ENCODE data around the gene ARL9.

Gene ARL9

DNA sequence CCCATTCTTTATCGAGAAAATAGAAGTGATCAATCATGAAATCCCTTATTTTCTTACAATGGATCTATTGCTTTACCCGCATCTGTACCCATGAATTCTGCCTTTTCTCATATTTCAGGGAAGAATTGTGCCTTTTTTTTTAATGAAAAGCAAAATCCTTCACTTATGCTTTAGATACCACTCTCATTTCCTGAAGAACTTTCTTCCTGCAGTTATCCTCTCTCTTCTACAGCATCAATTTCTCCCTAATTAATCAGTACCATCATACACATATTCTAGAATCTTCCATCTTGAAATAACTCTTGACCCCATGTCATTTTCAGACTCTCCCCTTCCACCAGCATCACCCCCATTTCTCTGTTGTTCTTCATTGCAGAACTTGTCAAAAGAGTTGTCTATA, 26.6 kb downstream of the ARL9 start:
- DNase-seq: no peak

DNA sequence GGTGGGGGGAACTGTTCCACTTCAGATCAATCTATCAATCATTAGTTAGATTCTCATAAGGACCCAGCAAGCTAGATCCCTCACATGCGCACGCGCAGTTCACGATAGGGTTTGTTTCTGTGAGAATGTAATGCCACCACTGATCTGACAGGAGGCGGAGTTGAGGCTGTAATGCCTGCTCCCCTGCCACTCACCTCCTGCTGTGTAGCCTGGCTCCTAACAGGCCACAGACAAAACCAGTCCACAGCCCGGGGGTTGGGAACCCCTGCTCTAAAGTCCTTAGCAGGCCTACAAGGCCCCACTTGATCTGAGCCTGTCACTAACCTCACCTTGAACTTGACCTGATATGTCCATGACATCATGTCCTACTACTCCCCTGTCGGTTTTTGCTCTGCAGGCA, 30.3 kb downstream of the ARL9 start:
- DNase-seq: no peak

- DNase-seq: no peak
These were observed 31.6 kb downstream of the ARL9 start for GRCh38 chr4:56537147-56537546.

DNA sequence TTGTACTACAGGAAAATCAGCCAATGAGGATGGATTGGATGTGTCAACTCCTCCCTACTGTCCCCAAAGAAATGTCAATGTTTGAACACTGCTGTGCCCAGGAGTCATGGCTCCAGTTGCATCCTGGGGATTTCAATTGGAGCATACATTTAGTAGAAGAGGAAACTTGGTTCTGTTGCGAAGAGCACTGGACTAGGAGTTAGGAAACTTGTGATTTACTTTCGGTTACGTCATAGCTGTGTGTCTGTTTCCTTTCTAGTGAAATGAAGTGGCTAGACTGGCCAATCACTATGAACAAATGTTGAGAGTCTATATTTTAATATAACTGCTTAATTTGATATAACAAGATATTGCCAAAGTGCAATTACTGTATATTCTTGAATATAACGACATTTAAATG, 35.2 kb downstream of the ARL9 start:
- DNase-seq: no peak

DNA sequence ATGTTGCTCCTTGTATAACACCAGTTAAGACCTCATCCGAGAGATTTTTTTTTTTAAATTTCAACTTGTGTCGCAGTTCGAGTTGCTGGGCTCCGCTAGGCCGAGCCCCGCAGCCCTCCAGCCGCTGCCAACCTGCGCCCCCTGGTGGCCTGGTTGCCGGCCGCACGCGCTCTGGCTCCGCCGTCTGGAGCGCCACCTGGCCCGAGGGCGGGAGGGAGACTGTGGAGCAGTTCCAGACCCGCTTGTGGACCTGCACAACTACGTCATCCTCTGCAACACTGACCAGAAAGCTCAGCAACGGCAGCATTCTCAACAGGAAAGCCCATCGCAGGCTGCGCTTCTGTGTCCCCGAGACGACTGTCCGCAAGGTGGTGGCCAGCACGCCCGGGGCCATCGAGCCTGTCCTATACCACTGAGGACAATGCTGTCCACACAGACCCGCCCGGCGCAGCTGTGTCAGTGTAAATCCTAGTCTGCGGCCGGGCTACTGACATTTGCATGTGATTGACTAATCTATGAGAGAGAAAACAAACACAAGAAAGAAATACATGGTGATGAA, 39.1 kb downstream of the ARL9 start:
- DNase-seq: peak; percentile 68

GRCh38 chr4:56550642-56551041, 45.1 kb downstream of the ARL9 start:
- no peak for DNase-seq

DNA sequence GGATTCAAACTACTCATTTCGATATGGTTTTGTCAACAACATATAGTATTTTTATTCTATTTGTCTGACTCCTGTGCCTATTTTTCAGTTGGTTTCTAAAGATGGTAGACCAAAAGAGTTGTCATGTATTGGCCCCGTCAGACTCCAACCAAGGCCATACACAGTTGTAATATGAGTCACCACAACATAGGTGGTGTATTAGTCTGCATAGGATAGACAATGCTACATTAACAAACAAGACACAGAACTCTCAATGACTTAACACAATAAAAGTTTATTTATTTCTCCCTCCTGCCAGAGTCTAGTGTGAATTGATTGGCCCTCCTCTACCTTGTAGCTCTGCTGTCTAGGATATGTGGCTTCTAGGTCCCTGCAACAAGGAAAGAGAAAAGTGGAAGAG, 45.9 kb downstream of the ARL9 start:
- no peak for DNase-seq

- DNase-seq: peak; percentile 20
These were observed 46.7 kb downstream of the ARL9 start for GRCh38 chr4:56552273-56552672.

GRCh38 chr4:56570041-56570440, 64.5 kb downstream of the ARL9 start:
- DNase-seq: peak; percentile 3
